HUDEP-2 (cell line): ENCODE measurements around the gene KATNIP.
"Not testable (repeated sequence)": the region's sequence is repeated elsewhere in the genome, so short reads cannot be mapped to it uniquely, and the experiment has no call there.

Source experiments
- DNase-seq, 76 experiments: peaks; one replicate each; lab custom pipeline; 2025; ENCODE audit not compliant: unreplicated experiment in 76 of 76; lab: John Stamatoyannopoulos, UW

Gene KATNIP

DNA sequence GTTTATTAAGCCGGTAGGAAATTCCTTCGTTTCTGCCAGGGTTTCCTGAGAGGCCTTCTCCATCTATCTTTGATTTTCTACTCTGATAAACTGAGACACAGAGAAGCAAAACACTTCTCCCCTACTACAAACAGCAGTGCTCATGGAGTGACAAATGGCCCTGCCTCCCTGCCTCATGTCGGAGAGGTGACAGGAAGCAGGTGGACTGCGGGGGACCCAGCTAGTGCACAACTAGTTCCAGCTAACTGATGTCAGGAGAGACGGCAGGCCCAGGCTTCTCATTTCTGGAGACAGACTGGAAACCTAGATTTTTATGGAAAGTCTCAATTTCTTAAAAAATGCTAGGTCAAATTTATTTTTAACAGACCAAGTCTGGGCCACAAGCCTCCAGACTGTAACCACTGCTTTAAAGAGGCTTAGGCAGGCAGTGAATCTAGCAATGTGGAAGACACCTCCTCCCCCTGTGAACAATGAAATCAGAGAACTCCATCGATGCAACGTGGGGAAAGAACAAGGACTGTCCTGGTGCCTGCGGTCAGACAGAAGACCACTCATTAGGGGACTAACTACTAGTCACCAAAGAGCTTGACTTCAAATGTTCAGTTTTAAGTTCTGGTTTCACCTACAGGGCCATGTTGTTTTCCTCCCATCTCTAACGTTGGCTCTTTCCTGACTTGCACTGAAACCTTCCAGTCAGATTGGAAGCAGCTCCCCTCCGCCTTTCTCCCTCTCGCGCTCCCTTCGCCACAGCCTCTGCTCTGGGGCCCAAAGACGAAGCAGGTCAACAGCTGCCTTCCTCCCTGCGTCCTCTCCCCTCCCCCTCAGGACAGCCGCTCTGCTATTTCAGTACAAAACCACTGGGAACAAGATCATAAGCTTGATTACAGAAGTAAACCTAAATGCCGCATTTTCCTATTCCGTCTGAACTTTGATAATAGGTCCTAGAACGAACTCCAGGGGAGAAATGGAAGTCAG lies 17.8 kb upstream of the KATNIP start:
- no peak for DNase-seq

DNA sequence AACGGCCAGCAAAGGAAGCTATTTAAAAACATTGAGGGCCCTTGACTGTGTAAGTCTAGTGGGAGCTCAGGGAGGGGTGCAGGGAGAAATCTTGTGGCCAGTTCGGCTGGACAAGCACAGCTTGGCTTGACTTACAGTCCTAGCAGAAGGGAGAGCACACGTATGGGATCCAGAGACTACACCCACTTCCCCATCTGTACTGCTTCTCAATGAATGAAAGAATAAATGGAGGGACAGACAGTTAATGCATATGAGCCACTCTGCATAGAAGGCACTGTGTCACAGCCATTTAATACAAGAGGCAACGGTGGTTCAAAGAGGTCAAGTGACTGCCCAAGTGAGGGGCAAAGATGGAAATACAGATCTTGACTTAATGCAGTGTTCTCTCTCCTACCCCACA lies 15.7 kb upstream of the KATNIP start:
- no peak for DNase-seq

DNA sequence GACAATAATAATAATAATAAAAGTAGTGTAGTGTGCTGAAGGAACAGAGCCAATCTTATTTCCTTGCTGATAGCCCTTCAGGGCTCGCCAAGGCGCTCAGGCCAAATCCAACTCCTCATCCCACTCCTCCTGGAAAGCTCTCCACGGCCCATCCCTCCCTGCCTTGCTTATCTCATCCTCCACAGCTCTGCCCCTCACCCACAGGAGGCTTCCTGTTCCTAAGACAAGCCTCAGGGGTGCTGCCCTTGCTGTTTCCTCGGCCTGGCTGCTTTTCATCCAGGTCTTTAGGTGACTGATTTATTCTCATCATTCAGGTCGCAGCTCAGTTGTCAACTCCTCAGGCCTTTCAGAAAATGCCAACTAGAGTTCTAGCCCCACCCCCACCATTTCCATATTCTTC lies 11.4 kb upstream of the KATNIP start:
- no peak for DNase-seq

DNA sequence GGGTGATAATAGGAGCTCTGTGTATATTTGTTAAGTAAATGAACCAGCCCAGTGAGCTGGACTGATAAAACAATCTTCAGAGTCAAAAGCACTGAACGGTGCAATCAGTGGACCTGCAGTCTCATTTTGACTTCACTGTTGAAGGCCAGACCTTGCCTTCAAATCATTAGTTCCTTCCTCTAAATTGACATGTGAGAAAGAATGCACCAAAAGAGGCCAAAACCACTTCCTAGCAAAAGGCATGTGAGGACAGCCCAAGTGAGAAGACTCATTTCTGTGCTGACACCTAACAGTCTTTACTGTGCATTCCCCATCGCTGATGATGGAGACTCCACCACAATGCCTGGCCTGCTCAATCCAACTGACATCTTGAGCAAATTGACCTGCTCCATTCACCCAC lies 10.8 kb upstream of the KATNIP start:
- no peak for DNase-seq

DNA sequence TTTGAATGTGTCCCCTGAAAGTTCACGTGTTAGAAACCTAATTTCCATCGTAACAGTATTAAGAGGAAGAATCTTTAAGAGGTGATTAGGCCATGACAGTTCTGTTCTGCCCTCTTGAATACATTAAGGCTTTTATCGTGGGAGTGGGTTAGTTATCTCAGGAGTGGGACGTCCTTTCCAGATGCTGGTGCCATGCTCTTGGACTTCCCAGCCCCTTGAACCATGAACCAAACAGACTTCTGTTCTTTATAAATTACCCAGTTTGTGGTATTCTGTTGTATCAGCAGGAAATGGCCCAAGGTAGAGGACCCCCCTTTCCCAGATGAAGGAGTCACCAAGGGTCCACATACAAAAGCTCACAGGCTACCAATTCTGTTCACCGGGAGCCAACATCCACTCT lies 10.3 kb upstream of the KATNIP start:
- DNase-seq, result no peak

DNA sequence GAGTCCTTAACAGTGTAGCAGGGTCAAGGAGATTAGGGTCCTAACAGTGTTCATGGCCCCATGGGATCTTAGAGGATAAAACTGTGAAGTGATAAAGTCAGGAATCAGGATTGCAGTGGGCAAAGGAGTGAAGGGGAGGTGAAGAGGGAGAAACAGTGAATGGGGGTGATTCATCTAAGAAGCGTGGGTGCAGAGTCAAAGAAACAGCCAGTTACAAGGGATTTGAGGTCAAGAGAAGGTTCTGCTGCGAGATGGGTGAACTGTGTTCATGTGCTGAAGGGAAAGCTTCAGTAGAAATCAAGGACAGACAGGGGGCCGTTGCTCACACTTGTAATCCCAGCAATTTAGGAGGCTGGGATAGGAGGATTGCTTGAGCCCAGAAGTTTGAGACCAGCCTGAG lies 6.1 kb upstream of the KATNIP start:
- no peak for DNase-seq

DNA sequence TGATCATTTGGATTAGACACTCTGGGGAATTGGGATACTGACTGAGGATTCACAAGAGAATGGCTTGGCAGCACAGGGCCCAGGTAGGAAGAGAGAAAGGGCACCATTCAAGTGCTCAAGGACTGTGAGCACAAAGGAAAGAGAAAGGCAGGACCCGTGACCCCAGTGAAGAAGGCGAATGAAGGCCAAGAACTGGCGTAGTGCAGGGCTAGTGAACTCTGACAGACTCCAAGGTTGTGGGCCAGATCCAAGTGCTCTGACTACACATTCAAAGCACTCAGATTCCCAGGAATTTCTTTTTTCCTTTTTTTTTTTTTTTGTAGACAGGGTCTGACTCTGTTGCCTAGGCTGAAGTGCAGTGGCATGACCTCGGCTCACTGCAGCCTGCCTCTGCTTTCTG lies 5.3 kb upstream of the KATNIP start:
- DNase-seq, result no peak

DNA sequence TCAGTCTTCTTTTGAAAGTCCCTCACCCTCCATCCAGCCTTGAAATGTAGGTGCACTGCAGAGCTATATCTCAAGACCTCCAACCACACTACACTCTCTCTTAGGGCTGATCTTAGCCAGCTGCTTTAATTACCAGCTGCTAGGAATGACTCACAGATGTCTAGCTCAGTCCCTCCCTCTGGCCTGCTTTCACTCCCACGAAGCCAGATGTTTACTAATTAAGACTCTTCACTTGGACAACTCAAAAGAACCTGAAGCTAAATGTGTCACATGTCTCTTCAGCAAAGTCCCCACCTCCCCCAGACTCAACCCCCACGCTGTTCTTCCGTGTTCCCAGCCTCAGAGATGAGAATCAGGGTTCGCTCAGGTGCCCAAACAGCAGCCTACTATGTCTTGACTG lies 2.8 kb upstream of the KATNIP start:
- DNase-seq, result peak in 39 of 76 experiments; percentile 2 to 69 (median 20)

DNA sequence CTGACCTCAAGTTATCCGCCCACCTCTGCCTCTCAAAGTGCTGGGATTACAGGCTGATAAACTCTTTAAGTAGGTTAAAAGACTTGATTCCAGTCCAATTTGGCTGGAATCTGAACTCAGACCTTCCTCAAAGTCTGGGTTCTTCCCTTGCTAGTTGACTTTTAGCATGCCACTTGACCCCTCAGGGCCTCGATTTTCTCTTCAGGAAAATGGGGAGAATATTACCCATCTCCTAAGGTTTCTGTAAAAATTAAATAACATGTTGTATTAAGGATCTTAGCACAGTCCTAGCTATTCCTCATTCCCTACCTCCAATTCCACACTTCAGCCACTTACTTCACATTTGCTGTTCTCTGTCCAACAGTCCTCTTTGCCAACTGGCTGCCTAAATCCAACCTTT lies 2.1 kb upstream of the KATNIP start:
- DNase-seq, result no peak

DNA sequence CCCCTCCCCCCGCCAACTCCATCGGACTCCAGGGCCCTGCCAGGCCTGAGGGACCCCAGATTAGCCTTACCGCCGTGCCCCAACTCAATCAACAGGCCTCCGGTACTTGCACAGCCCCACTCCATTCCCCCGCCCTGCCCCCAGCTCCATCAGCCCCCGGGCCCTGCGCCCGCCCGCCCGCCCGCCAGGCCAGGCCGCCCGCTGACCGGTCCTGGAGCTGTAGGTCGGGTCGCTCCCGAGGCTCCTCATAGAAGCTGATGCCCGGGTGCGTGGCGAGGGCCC lies 539 bp upstream of the KATNIP start:
- peak in 7 of 76 experiments; percentile 10 to 79 (median 25) for DNase-seq

DNA sequence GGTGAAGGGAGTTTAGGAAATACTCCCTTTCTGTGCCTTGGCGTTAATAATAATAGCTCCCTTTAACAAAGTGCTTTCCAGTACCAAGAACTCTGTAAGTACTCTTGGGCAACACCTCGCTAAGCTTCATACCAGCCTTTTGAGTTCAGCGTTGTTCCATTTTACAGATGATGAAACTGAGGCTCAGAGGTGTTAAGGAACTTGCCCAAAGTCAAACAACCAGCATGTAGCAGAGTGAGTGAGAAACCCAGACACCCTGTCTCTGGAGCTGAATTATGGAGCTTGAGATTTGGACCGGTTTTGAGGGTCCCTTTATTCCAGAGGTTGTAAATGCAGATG lies 607 bp downstream of the KATNIP start:
- DNase-seq, result no peak

DNA sequence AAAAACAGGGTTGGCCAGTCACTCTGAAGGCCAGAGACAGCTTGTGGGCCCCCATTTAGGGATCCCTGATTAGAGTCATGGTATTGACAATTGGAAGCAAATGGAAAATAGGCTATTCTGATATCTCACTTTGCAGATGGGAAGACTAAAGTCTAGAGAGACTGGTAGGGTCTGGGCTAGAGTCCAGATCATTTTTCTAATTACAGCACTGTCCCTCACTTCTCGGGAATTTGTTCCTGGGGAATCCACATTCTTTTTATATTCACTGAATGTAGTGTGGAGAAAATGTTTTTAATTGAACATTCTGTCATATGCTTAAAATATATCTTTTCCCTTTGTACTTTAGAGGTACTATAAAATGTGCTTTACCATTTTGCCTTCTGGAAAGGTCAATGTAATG lies 1.1 kb downstream of the KATNIP start:
- no peak for DNase-seq

DNA sequence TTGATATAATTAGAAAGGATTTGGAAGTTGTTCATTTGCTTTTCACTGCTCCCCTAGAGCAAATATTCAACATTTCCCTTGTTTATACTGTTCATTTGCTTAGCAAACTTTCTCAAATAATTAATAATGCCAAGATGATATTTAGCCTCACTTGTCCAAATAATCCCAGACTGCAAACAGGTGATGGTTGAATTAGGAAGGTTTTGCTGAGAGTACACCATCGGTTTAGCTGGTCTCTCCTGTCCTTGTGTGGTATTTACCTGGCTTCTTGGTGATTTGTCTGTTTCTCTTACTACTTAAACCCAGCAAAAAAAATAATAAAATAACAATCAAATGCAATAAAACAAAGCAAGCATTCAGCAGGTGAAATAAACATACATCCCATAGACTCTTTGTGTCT lies 6.5 kb downstream of the KATNIP start:
- DNase-seq, result no peak

DNA sequence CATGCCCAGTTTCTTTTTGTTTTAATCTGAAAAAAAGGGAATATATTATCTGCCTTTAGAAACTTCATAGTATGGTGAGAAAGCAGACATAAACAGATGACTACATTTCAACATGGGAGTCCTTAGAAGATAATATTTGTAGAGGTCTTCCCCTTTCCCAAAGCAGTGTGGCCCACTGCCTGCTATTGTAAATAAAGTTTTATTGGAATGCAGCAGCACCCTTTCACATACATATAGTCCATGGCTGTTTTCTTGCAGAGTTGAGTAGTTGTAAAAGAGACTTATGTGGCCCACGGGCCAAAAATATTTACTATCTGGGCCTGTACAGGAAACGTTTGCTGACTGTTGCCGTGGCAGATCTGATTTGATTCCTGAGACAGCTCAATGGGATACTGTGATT lies 8.5 kb downstream of the KATNIP start:
- no peak for DNase-seq

DNA sequence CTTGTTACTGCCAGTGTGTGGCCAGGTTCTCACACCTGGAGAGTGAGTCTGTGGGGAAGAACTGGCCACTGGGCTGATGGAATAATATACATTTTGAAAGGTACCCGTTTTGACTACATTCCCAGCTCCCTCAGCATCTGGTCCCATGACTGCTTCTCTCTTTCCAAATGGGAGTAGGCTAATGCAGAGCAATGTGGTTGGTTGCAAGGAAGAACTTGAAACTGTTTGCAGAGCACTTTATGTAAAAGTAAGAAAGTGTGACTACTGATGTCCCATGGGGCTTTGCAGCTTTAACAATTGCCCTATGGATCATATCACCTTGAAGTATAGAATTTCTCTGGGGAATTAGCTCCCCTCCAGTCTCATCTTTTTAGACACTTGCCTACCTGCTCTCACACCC lies 9.0 kb downstream of the KATNIP start:
- no peak for DNase-seq

DNA sequence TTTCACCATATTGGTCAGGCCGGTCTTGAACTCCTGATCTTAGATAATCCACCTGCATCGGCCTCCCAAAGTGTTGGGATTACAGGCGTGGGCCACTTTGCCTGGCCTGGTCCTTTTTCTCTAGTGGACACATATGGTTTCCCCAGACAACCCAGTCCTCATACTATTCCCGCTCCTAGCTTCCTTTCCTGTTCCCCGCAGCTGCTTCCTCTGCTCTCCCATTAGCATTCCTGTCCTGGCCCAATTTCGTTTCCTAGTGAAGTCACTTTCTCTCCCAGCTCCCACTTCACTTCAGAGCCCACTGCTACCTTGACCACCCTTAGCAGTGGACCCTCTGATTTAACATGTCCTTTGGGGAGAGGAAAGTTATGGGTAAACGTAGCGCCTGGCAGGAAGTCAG lies 11.3 kb downstream of the KATNIP start:
- DNase-seq, result no peak

DNA sequence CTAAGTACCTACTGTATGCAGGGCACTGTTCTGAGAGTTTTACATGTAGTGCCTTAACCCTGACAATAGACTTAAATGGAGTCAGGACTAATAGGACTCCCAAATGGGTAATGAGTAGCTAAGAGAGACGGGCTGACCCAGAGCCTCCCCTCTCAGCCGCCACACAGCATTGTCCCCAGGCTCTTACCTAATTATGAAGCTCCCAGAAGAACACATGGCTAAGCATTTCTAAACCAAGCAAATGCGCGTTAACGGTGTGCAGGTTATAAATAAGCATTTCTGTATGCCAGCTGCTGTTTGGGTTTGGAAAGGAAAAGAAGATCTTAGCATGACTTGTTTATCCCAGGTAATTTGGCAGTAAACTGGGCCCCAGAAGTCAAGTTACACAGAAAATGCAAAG lies 14.3 kb downstream of the KATNIP start:
- no peak for DNase-seq

DNA sequence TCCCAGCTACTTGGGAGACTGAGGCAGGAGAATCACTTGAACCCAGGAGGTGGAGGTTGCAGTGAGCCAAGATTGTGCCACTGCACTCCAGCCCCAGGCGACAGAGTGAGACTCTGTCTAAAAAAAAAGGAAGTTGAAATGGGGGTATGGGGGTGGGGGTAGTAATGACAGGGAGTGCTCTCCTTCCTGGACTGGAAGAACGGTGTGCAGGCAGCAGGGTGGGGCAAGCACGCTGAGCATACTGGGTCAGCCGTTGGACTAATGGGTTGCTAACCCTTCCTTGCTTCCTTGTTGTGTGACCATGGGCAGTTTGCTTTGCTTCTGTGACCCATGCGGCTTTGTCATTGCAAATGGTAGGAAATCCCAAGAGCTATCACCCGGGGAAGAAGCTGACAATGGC lies 16.5 kb downstream of the KATNIP start:
- peak in 1 of 76 experiments; percentile 2 for DNase-seq

DNA sequence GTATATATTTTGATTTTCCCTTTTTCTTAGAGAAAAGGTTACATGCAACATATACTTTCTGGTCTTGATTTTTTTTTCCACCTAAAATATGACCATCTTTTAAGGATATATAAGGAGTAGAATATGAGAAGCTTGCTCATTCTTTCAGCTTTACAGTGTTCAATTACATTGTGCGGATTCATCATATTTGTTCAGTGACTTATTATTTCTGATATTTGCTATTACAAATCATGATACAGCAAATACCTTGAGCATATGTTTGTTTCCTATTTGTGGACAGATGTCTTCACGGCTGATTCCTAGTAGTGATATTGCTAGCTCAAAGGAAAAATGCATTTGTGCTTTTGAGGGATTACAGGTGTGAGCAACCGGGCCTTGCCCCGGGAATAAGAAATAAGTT lies 18.1 kb downstream of the KATNIP start:
- no peak for DNase-seq

DNA sequence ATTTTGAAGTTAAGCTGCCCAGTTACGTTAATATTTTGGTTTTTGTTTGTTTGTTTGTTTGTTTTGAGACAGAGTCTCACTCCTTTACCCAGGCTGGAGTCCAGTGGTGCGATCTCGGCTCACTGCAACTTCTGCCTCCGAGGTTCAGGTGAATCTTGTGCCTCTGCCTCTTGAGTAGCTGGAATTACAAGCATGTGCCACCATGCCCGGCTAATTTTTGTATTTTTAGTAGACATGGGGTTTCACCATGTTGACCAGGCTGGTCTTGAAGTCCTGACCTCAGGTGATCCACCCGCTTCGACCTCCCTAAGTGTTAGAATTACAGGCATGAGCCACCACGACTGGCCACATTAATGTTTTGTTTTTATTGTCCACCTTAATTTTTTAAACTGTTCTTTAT lies 21.0 kb downstream of the KATNIP start:
- DNase-seq, result not testable (repeated sequence)

DNA sequence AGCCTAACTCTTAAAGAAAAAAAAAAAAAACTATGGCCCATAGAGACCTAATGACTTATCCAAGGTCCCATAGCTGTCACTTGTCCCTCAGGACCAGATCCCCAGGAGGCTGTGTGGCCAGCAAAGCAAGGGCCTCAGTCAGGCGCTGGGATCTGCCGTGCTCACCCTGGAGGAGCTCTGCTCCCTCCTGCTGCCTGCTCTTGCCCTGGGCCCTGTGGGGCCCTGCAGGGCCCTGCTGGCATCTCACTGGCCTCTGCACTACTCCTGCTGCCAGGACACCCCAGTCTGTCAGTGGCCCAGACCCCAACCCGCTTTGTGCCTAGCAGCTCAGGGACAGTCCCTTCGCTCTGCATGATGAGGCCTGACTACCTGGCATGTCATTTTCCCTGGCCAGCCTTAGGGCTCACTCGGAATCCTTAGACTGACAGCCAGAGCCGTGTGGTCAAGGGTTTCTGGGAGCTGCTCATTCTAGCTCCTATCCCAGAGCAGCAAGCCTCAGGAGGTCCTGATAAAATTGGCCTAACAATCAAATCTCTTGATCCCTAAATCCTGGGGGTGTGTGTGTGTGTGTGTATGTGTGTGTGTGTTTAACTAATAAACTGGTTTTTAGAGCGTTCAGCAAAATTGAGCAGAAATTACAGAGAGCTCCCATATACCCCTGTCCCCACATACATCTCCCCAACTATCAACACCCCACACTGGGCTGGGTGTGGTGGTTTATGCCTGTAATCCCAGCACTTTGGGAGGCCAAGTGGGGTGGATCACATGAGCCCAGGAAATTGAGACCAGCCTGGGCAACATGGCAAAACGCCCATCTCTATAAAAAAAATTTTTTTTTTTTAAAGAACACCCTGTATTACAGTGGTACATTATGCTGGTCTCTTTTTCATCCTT lies 21.7 kb downstream of the KATNIP start:
- DNase-seq, result no peak

DNA sequence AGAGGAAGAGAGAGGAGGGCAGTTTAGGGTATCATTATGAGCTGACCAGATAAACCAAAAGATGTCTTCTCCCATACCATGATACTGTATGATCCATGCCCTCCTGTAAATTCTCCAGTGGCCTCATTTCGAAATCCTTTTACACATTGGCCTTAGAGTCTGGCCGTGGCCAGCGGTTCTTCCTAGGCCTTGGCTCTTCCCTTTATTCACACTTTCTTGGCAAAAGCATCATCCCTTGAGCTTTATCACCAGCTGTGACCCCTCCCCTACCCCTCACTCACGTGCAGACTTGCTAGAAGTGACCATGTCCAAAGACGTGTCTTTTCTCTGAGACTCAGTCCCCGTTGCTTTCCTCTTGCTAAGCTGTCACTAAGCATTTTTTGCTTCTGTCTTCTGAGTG lies 22.8 kb downstream of the KATNIP start:
- DNase-seq, result no peak
